GM23338 (cell line): ENCODE results near the gene SIRT7. TPM values are rescaled to one million over a fixed set of nuclear protein-coding genes. Genes with fewer than 3 reads are reported as not detected.
A peak's percentile ranks its signal among the peaks of the same experiment; 100 is the strongest.

Experiments used
- ATAC-seq: fragments of 200-7000 bp; cut with Tn5 transposase; 3 replicates; pipeline ENCODE4 v1.9.1; 2020
- DNase-seq: peaks from one replicate; pipeline ENCODE4 v3.0.0-alpha.2; 2015; ENCODE audit warnings: low spot score
- H2AFZ ChIP-seq: fragments of 200-600 bp; sonication (generic); 2 replicates; pipeline ENCODE4 v1.8.0; 2016; ENCODE audit warnings: antibody characterized with exemption, mild to moderate bottlenecking, moderate library complexity
- H3F3A ChIP-seq: fragments of 200-600 bp; sonication (generic); replicated peaks from 2 replicates; pipeline ENCODE4 v1.8.0; 2017; ENCODE audit warnings: antibody characterized with exemption, mixed run types, low read depth
- H3K27ac ChIP-seq: fragments of 200-600 bp; sonication (generic); 2 replicates; pipeline ENCODE4 v1.6.1; 2016; ENCODE audit warnings: low read depth
- H3K27me3 ChIP-seq: fragments of 200-600 bp; sonication (generic); 2 replicates; pipeline ENCODE4 v1.8.0; 2016; ENCODE audit warnings: mild to moderate bottlenecking, mixed run types, moderate library complexity; ENCODE audit not compliant: insufficient read depth
- H3K36me3 ChIP-seq: fragments of 200-600 bp; sonication (generic); 2 replicates; pipeline ENCODE4 v1.8.0; 2016; ENCODE audit warnings: mild to moderate bottlenecking; ENCODE audit not compliant: insufficient read depth
- H3K4me1 ChIP-seq: fragments of 200-600 bp; sonication (generic); 2 replicates; pipeline ENCODE4 v1.8.0; 2016; ENCODE audit warnings: mild to moderate bottlenecking, moderate library complexity; ENCODE audit not compliant: insufficient read depth
- H3K4me2 ChIP-seq: fragments of 200-600 bp; sonication (generic); 2 replicates; pipeline ENCODE4 v1.7.1; 2017; ENCODE audit warnings: mixed run types
- H3K4me3 ChIP-seq: fragments of 200-600 bp; sonication (generic); 2 replicates; pipeline ENCODE4 v1.6.1; 2016; ENCODE audit warnings: mixed run types
- H3K79me2 ChIP-seq: fragments of 200-600 bp; sonication (generic); replicated peaks from 2 replicates; pipeline ENCODE4 v1.8.0; 2017; ENCODE audit warnings: mild to moderate bottlenecking; ENCODE audit not compliant: insufficient read depth
- H3K9me2 ChIP-seq: fragments of 200-600 bp; sonication (generic); 2 replicates; pipeline ENCODE4 v1.8.0; 2017; ENCODE audit not compliant: insufficient read depth
- H4K20me1 ChIP-seq: fragments of 200-600 bp; sonication (generic); replicated peaks from 2 replicates; pipeline ENCODE4 v1.8.0; 2017; ENCODE audit warnings: mild to moderate bottlenecking; ENCODE audit not compliant: insufficient read depth
- H3K27ac Mint-ChIP-seq: 2 replicates; pipeline ENCODE4 v1.8.0; 2020; ENCODE audit warnings: inconsistent platforms, mild to moderate bottlenecking, moderate library complexity, mixed read lengths
- H3K27me3 Mint-ChIP-seq: 3 replicates; pipeline ENCODE4 v1.8.0; 2022; ENCODE audit warnings: low read depth, mild to moderate bottlenecking, moderate library complexity, mixed read lengths, inconsistent platforms; ENCODE audit not compliant: insufficient read depth, poor library complexity
- H3K36me3 Mint-ChIP-seq: 3 replicates; pipeline ENCODE4 v1.8.0; 2021; ENCODE audit warnings: low read depth, mild to moderate bottlenecking, inconsistent platforms, moderate library complexity, mixed read lengths
- H3K4me1 Mint-ChIP-seq: 3 replicates; pipeline ENCODE4 v1.8.0; 2020; ENCODE audit warnings: mild to moderate bottlenecking, inconsistent platforms, mixed read lengths
- H3K4me3 Mint-ChIP-seq: 3 replicates; pipeline ENCODE4 v1.8.0; 2021; ENCODE audit warnings: moderate library complexity, mild to moderate bottlenecking, inconsistent platforms, mixed read lengths
- H3K9me3 Mint-ChIP-seq: 3 replicates; pipeline ENCODE4 v1.8.0; 2020; ENCODE audit warnings: moderate library complexity, mild to moderate bottlenecking, inconsistent platforms, mixed read lengths
- CREB1 ChIP-seq: fragments of 250-450 bp; sonication (Bioruptor Pico); IDR thresholded peaks from 2 replicates; pipeline ENCODE4 v1.5.0; 2020; ENCODE audit warnings: low read depth, mild to moderate bottlenecking, moderate library complexity
- NANOG ChIP-seq: IDR thresholded peaks from 2 replicates; pipeline ENCODE4 v1.6.1; 2016; ENCODE audit warnings: antibody characterized with exemption, borderline replicate concordance
- polyA plus RNA-seq: library from polyadenylated mRNA; unstranded; fragments of >200 nt; fragmentation: Nextera tagmentation; extraction: Ambion mirVana; gene quantifications from 2 replicates; pipeline ENCODE4 v1.2.1, GENCODE V29; 2016
- total RNA-seq: library from RNA; depleted of rRNA; stranded (reverse); fragments of >200 nt; shearing (Covaris generic); gene quantifications from 2 replicates; pipeline ENCODE4 v1.2.3, GENCODE V29; 2014
- TF ChIP-seq, protein P1 (sequence below): IDR thresholded peaks from 2 replicates; pipeline ENCODE4 v1.6.1; 2016; ENCODE audit warnings: antibody characterized with exemption
- TF ChIP-seq, protein P2 (sequence below): IDR thresholded peaks from one replicate; pipeline ENCODE4 v1.6.1; 2018; ENCODE audit warnings: antibody characterized with exemption; ENCODE audit not compliant: unreplicated experiment

SIRT7 gene
- total and polyA plus RNA-seq, 2 experiments from 2014 or later = 16.3 to 20.8 TPM

- TF ChIP-seq, protein P1, sequence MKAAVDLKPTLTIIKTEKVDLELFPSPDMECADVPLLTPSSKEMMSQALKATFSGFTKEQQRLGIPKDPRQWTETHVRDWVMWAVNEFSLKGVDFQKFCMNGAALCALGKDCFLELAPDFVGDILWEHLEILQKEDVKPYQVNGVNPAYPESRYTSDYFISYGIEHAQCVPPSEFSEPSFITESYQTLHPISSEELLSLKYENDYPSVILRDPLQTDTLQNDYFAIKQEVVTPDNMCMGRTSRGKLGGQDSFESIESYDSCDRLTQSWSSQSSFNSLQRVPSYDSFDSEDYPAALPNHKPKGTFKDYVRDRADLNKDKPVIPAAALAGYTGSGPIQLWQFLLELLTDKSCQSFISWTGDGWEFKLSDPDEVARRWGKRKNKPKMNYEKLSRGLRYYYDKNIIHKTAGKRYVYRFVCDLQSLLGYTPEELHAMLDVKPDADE = peak; percentile 57; the same call in 1 of the 2 replicates
- no peak for TF ChIP-seq NANOG
- TF ChIP-seq, protein P2, sequence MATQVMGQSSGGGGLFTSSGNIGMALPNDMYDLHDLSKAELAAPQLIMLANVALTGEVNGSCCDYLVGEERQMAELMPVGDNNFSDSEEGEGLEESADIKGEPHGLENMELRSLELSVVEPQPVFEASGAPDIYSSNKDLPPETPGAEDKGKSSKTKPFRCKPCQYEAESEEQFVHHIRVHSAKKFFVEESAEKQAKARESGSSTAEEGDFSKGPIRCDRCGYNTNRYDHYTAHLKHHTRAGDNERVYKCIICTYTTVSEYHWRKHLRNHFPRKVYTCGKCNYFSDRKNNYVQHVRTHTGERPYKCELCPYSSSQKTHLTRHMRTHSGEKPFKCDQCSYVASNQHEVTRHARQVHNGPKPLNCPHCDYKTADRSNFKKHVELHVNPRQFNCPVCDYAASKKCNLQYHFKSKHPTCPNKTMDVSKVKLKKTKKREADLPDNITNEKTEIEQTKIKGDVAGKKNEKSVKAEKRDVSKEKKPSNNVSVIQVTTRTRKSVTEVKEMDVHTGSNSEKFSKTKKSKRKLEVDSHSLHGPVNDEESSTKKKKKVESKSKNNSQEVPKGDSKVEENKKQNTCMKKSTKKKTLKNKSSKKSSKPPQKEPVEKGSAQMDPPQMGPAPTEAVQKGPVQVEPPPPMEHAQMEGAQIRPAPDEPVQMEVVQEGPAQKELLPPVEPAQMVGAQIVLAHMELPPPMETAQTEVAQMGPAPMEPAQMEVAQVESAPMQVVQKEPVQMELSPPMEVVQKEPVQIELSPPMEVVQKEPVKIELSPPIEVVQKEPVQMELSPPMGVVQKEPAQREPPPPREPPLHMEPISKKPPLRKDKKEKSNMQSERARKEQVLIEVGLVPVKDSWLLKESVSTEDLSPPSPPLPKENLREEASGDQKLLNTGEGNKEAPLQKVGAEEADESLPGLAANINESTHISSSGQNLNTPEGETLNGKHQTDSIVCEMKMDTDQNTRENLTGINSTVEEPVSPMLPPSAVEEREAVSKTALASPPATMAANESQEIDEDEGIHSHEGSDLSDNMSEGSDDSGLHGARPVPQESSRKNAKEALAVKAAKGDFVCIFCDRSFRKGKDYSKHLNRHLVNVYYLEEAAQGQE = peak; percentile 15
Observed at GRCh38 chr17:81871387-81872230, 46.4 kb downstream of the SIRT7 start (continued).

DNA sequence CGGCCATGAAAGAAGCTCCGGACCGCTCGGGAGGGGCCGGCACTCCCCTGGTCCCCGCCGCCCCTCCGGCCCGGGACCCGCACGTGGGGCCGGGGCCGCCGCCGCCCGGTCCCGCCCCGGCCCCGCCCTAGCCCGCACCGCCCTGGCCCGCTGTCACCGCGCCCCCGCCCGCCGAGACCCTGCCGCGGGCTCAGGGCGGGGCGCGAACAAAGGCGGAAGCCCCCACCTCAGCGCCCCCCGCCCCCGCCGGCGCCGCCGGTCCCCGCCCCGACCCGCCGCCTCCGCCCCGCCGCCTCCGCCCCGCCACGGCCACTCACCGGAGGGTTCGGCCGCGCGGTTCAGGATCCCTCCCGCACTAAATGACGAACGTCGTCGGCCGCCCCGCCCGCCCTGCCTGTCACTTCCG is 47.0 kb downstream of the SIRT7 start, which contains the start of gene ARHGDIA:
ARHGDIA (minus strand) TSS at position 357 of the 406 bp plus-strand sequence. CDS start 1,407 bp downstream, outside the sequence.
- Histone ChIP-seq H3K27me3 (no peaks in the 10 kb centered on the region), H3F3A (peaks cover 38% of the 10 kb centered on the region), H3K79me2 (0 out of 2 replicates have a peak, but pooled peaks cover 4% of the 10 kb centered on the region), H3K4me3 (peak within 1 kb of the TSS; percentile 96), H3K4me2 (peak within 1 kb of the TSS; percentile 94), H3K9me2 (no peaks in the 10 kb centered on the region), H3K27ac (peak within 1 kb of the TSS; percentile 79), H2AFZ (peak within 1 kb of the TSS; percentile 87), H3K4me1 (peaks cover 12% of the 10 kb centered on the region), H4K20me1 (peaks cover 4% of the 10 kb centered on the region; the same call in 1 of the 2 replicates), H3K36me3 (no peaks in the 10 kb centered on the region)
- Mint-ChIP-seq H3K4me1 (peaks cover 22% of the 10 kb centered on the region), H3K27ac (peak within 1 kb of the TSS; percentile 91; the same call in 1 of the 2 replicates), H3K9me3 (no peaks in the 10 kb centered on the region; the same call in 2 of the 3 replicates), H3K4me3 (peak within 1 kb of the TSS; percentile 84), H3K36me3 (peaks cover 8% of the 10 kb centered on the region; the same call in 2 of the 3 replicates), H3K27me3 (peaks cover 46% of the 10 kb centered on the region)
- TF ChIP-seq CREB1 (peak; percentile 70), NANOG (no peak)
- DNase-seq (no peak), ATAC-seq (peak; percentile 3; the same call in 2 of the 3 replicates)
